GM21447 (cell line): ENCODE data around the gene ARL15.
A peak's percentile ranks its signal among the peaks of the same experiment; 100 is the strongest.
"Not testable (repeated sequence)": the region's sequence is repeated elsewhere in the genome, so short reads cannot be mapped to it uniquely, and the experiment has no call there.

ENCODE experiments used
- ATAC-seq: cut with Tn5 transposase; IDR thresholded peaks from one replicate; pipeline ENCODE4 v1.9.1; 2021; ENCODE audit not compliant: unreplicated experiment

Gene ARL15

GRCh38 chr5:54310433-54311175, at the start of gene ARL15:
Gene ARL15, minus strand, starts transcription at chr5:54310573.
- ATAC-seq = peak; percentile 97

DNA sequence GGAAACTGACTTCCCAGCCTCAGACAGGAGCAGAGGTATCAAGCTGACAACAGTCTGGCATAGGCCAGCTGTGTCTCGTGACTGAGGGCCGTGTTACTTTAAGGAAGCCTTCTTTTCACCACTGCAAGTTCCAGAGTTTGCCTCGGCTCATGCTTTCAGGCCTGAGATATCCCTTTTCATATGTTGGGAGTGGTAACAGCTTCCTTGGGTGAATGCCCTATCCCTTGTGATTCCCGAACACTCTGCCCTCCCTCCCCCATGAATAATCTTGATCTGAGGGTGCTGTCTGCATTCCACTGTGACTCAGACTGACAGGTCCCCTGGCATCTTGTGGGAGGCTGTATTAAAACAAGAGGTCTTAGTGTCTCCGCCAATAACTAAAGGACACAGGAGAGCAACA, 49.7 kb upstream of the ARL15 start:
- no peak for ATAC-seq

GRCh38 chr5:54357408-54358058, 47.2 kb upstream of the ARL15 start:
- no peak for ATAC-seq

DNA sequence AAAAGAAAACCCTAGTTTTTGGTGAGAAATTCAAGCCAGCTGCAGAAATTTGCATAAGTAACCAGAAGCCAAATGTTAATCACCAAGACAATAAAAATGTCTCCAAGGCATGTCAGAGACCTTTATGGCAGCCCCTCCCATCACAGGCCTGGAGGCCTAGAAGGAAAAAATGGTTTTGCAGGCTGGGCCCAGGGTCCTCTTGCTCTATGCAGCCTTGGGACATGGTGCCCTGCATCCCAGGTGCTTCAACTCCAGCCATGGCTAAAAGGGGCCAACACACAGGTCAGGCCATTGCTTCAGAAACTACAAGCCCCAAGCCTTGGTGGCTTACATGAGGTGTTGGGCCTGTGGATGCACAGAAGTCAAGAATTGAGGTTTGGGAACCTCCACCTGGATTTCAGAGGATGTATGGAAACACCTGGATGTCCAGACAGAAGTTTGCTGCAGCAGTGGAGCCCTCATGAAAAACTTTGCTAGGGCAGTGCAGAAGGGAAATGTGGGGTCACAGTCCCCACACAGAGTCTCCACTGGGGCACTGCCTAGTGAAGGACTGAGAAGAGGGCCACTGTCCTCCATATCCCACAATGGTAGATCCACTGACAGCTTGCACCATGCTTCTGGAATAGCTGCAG, 43.7 kb upstream of the ARL15 start:
- ATAC-seq = not testable (repeated sequence)

- not testable (repeated sequence) for ATAC-seq
Observed at GRCh38 chr5:54352580-54352979, 42.2 kb upstream of the ARL15 start.

- ATAC-seq = no peak
Observed at GRCh38 chr5:54347221-54347865, 37.0 kb upstream of the ARL15 start.

GRCh38 chr5:54344653-54345052, 34.3 kb upstream of the ARL15 start:
- ATAC-seq = no peak

GRCh38 chr5:54341971-54342370, 31.6 kb upstream of the ARL15 start:
- ATAC-seq = no peak

DNA sequence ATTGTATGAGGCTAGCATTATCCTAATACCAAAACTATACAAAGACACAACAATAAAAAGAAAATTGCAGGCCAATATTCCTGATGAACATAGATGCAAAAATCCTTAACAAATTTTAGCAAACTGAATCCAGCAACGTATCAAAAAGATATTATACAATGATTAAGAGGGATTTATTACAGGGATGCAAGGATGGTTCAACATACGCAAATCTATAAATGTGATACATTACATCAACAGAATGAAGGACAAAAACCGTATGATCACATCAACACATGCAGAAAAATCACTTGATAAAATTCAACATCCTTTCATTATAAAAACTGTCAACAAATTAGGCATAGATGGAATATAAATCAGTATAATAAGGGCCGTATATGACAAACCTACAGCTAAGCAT, 27.1 kb upstream of the ARL15 start:
- ATAC-seq = no peak

- ATAC-seq = no peak
Observed at GRCh38 chr5:54332720-54333119, 22.3 kb upstream of the ARL15 start.

DNA sequence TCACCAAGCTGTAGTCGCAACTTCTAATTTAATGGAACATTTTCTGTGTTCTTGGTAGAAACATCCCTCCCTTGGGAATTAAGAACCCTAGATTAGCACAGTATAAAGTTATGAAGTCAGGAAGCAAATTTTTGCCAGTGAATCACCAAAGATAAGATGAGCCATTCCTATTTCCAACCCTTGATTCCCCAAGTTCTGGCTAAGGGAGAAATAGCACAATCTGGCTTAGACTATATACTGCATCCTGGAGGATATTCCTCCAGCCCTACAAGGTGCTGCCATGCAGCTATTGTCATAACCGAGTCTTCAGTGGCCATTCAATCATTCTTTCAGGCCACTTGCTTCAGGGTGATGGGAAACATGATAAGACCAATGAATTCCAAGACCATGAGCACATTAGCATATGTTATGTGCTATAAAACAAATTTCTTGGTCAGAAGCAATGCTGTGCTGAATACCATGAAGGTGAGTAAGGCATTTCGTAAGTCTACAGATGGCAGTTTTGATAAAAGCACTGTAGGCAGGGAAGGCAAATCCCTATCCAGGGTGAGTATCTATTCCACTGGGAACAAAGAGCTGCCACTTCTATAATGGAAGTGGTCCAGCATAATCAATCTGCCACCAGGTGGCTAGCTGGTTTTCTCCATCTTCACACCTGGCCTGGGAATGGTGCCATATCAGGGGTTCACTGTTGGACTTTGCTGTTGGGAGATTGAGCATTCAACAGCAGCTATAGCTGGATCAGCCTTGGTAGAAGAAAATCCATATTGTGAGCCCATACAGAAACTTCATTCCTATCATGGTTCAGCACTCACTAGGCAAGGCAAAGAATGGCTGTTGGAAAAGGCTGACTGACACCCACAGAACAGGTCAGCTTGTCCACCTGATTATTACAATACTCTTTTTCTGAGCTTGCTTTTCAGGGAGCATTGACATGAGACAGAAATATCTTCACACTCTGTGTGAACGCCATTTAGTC, 19.6 kb upstream of the ARL15 start:
- ATAC-seq = no peak

DNA sequence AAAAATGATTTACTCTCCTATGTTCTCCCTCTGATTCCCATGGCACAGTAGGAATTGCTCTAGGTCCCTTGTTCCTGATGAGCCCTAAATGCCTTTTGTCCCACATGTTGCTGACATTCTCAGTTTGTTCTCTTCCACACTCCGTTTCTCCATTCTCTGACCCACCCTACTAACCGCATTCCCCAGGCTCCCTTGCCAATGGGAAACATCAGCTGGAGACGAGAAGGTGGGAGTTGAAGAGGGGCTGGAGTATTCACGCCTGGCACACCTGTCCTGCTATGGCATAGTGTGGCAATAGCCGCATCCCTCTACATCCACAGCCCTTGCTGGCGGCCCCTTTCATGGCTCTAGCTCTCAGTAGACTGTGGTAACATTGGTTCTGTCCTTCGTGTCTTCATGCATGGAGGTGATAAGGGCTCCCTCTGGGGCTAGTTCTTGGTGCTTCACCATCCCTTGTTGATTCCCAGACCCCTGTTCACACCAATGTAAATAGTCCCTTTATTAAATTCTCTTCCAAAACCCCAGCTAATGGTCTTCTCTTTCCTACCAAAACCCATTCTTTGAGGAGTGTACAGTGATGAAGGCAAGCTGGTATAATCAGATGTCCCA, 16.4 kb upstream of the ARL15 start:
- ATAC-seq = no peak

DNA sequence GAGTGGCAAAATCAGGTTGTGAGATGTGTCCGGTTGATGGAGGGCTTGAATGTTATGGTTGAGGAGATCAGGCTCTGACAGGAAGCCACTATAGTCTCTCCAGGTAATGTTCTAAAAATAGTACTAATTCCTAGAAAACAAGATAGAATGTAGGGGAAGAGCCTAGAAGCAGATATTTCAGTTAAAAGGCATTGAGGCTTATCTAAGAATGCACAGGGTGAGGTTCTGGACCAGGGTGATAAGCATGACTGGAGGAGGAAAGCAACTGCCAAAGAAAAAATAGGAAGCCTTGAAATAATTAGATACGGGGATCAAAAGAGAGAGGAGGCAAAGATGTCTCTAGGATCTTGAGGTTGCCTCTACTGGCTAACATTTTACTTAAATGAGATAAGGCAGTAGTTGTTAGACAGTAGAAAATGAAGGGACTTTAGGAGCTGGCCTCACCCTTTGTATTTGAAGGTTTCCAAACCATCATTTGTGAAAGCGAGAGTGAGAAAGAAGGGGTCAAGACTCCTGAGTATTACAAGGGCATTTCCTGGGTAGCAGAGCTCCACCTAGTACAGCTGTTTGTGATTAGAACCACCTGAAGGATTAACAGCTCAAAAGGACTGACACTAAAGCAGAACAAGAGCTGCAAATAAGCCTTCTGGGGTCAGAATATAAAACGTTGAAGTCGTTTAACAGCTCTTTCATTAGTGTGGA, 15.4 kb upstream of the ARL15 start:
- no peak for ATAC-seq

DNA sequence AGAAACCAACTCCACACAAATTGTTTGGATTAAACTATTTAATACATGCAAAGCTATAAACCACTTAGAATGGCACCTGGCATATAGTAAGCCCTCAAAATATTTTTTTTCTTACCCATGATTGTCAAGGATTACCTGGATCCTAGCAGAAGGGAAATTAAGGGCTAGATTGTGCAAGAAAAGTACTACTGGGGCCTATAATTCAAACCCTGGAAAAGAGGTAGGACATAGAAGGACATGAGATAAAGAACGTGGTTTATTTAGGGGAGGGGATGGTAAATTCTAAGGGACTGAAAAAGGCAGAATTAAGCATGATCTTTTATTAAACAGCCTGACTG, 14.9 kb upstream of the ARL15 start:
- no peak for ATAC-seq

GRCh38 chr5:54324651-54325271, 14.4 kb upstream of the ARL15 start:
- no peak for ATAC-seq

GRCh38 chr5:54323495-54323894, 13.1 kb upstream of the ARL15 start:
- no peak for ATAC-seq

GRCh38 chr5:54320256-54320655, 9.9 kb upstream of the ARL15 start:
- ATAC-seq = no peak

GRCh38 chr5:54317511-54318260, 7.3 kb upstream of the ARL15 start:
- ATAC-seq = no peak
